K562 (cell line): ENCODE measurements around the gene PRUNE1. TPM values are rescaled to one million over a fixed set of nuclear protein-coding genes. Genes with fewer than 3 reads are reported as not detected.

Source experiments
- ADNP ChIP-seq: fragments of 200-800 bp; sonication (Bioruptor generic); IDR thresholded peaks from 2 replicates; pipeline ENCODE4 v1.6.1; 2016; ENCODE audit warnings: missing genetic modification characterization, missing compliant biosample characterization
- JUND ChIP-seq, 2 experiments: IDR thresholded peaks; 2 replicates in 1 of 2; 3 replicates in 1 of 2; pipeline ENCODE4 v1.6.1; 2011; ENCODE audit warnings: borderline replicate concordance in 2 of 2, low read depth in 2 of 2, low read length in 2 of 2, improper control_type of control experiment in 1 of 2, missing biosample characterization in 1 of 2, missing genetic modification characterization in 1 of 2, missing genetic modification reagents in 1 of 2
- YY1 ChIP-seq, 3 experiments: IDR thresholded peaks; 2 replicates each; pipeline ENCODE4 v1.6.1; 2011; ENCODE audit warnings: low read length in 2 of 3, mild to moderate bottlenecking in 2 of 3, moderate library complexity in 2 of 3, borderline replicate concordance in 1 of 3, control low read depth in 1 of 3, low read depth in 1 of 3; ENCODE audit not compliant: insufficient read depth in 3 of 3, insufficient replicate concordance in 2 of 3, control insufficient read depth in 1 of 3, insufficient read length in 1 of 3; ENCODE audit errors: extremely low read depth in 1 of 3
- polyA plus RNA-seq, 8 experiments: library from polyadenylated mRNA; depleted of rRNA in 4 of 8; stranded (reverse) in 5 of 8; unstranded in 3 of 8; fragments of >200 nt; fragmentation: Nextera tagmentation in 2 of 8; fragmentation: Illumina TruSeq in 1 of 8; extraction: Ambion mirVana in 2 of 8; extraction: Trizol in 1 of 8; gene quantifications; 2 replicates each; pipeline versions ENCODE4 v1.2.1 to v1.2.3, GENCODE V29; 2011 to 2014; ENCODE audit warnings: inconsistent platforms in 1 of 8, missing spikeins in 1 of 8
- total RNA-seq, 7 experiments: library from RNA; depleted of rRNA in 6 of 7; stranded (reverse); fragments of >200 nt in 6 of 7; fragmentation: Illumina TruSeq in 2 of 7; extraction: Trizol in 2 of 7; gene quantifications; 2 replicates each; pipeline versions ENCODE4 v1.2.1 to v1.2.3, GENCODE V29; 2011 to 2021; ENCODE audit warnings: low replicate concordance in 1 of 7
- TF ChIP-seq, protein P1 (sequence below): fragments of 450-650 bp; IDR thresholded peaks from 2 replicates; pipeline ENCODE4 v1.7.1; 2018; ENCODE audit warnings: mild to moderate bottlenecking, low read depth; ENCODE audit not compliant: partially characterized antibody
- TF ChIP-seq, protein P2 (sequence below): fragments of 200-800 bp; sonication (Bioruptor generic); IDR thresholded peaks from 2 replicates; pipeline ENCODE4 v1.6.1; 2017; ENCODE audit warnings: missing genetic modification characterization, missing compliant biosample characterization
- TF ChIP-seq, protein P3 (sequence below), 2 experiments: fragments of 450-650 bp; IDR thresholded peaks; 2 replicates each; pipeline ENCODE4 v1.6.1; 2016; ENCODE audit warnings: mild to moderate bottlenecking in 2 of 2, borderline replicate concordance in 1 of 2, low read depth in 1 of 2, moderate library complexity in 1 of 2
- TF ChIP-seq, protein P4 (sequence below): sonication (generic); formaldehyde crosslinking; IDR thresholded peaks from 2 replicates; pipeline ENCODE4 v1.8.1; 2023; ENCODE audit warnings: mild to moderate bottlenecking, missing genetic modification reagents

PRUNE1 gene
- total and polyA plus RNA-seq, 9 of the 15 experiments (the other 6 are each of a cell fraction or from before 2014, with no cell fraction given): 16.7 to 48.3 (median 26.2) TPM

GRCh38 chr1:151008244-151009205 is at the start of gene PRUNE1 (continued):
- TF ChIP-seq, protein P1, sequence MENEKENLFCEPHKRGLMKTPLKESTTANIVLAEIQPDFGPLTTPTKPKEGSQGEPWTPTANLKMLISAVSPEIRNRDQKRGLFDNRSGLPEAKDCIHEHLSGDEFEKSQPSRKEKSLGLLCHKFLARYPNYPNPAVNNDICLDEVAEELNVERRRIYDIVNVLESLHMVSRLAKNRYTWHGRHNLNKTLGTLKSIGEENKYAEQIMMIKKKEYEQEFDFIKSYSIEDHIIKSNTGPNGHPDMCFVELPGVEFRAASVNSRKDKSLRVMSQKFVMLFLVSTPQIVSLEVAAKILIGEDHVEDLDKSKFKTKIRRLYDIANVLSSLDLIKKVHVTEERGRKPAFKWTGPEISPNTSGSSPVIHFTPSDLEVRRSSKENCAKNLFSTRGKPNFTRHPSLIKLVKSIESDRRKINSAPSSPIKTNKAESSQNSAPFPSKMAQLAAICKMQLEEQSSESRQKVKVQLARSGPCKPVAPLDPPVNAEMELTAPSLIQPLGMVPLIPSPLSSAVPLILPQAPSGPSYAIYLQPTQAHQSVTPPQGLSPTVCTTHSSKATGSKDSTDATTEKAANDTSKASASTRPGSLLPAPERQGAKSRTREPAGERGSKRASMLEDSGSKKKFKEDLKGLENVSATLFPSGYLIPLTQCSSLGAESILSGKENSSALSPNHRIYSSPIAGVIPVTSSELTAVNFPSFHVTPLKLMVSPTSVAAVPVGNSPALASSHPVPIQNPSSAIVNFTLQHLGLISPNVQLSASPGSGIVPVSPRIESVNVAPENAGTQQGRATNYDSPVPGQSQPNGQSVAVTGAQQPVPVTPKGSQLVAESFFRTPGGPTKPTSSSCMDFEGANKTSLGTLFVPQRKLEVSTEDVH: peak; percentile 18
- TF ChIP-seq, protein P2, sequence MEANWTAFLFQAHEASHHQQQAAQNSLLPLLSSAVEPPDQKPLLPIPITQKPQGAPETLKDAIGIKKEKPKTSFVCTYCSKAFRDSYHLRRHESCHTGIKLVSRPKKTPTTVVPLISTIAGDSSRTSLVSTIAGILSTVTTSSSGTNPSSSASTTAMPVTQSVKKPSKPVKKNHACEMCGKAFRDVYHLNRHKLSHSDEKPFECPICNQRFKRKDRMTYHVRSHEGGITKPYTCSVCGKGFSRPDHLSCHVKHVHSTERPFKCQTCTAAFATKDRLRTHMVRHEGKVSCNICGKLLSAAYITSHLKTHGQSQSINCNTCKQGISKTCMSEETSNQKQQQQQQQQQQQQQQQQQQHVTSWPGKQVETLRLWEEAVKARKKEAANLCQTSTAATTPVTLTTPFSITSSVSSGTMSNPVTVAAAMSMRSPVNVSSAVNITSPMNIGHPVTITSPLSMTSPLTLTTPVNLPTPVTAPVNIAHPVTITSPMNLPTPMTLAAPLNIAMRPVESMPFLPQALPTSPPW (CRISPR knock-in tag): peak; percentile 69
- TF ChIP-seq, protein P3, sequence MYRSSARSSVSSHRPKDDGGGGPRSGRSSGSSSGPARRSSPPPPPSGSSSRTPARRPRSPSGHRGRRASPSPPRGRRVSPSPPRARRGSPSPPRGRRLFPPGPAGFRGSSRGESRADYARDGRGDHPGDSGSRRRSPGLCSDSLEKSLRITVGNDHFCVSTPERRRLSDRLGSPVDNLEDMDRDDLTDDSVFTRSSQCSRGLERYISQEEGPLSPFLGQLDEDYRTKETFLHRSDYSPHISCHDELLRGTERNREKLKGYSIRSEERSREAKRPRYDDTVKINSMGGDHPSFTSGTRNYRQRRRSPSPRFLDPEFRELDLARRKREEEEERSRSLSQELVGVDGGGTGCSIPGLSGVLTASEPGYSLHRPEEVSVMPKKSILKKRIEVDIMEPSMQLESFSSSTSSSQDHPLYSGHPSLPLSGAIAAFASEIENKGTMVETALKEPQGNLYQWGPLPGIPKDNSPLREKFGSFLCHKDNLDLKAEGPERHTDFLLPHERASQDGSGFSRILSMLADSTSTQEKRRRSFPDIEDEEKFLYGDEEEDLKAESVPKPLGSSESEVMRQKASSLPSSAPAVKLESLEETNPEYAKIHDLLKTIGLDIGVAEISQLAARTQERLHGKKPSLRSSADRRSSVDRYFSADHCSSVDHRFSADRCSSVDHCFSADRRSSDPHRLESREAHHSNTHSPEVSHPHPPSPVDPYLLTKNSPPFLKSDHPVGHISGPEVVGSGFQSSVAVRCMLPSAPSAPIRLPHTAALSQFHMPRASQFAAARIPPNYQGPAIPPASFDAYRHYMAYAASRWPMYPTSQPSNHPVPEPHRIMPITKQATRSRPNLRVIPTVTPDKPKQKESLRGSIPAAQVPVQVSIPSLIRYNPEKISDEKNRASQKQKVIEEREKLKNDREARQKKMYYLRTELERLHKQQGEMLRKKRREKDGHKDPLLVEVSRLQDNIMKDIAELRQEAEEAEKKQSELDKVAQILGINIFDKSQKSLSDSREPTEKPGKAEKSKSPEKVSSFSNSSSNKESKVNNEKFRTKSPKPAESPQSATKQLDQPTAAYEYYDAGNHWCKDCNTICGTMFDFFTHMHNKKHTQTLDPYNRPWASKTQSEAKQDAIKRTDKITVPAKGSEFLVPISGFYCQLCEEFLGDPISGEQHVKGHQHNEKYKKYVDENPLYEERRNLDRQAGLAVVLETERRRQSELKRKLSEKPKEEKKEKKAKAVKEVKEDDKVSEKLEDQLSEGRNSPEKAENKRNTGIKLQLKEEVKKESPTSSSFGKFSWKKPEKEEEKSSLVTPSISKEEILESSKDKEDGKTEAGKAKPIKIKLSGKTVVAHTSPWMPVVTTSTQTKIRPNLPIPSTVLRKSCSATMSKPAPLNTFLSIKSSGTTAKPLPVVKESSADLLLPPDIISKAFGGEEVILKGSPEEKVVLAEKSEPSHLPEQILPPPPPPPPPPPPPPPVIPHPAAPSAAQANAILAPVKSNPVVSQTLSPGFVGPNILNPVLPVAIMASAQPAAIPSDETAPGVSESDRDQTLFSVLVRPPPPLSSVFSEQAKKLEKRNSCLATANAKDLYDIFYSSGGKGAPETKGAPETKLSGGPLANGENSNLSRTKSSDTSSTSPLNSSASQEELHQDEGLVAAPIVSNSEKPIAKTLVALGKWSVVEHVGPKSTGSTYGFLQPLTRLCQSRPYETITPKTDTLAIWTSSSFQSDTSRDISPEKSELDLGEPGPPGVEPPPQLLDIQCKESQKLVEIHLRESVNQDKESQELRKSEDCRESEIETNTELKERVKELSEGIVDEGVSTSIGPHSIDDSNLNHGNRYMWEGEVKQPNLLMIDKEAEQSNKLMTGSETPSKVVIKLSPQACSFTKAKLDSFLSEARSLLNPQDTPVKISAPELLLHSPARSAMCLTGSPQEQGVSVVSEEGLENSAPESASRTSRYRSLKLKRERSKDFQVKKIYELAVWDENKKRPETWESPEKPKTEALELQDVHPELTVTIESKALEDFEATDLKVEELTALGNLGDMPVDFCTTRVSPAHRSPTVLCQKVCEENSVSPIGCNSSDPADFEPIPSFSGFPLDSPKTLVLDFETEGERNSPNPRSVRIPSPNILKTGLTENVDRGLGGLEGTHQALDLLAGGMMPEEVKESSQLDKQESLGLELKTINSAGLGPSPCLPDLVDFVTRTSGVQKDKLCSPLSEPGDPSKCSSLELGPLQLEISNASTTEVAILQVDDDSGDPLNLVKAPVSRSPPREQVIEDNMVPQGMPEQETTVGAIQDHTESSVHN (IDR thresholded peaks at IDR 0.05; ENCODE audit: borderline replicate concordance in 1 of 2, low read depth in 1 of 2): 0 out of 4 replicates have a peak, but pooled peaks of 1 of the 2 experiments have one; percentile 24
- TF ChIP-seq YY1 (IDR thresholded peaks at IDR 0.05; ENCODE audit: borderline replicate concordance in 1 of 3, control insufficient read depth in 1 of 3, extremely low read depth in 1 of 3, insufficient read depth in 3 of 3, insufficient read length in 1 of 3, insufficient replicate concordance in 2 of 3, low read depth in 1 of 3, low read length in 2 of 3): peak in 2 of 3 experiments; percentile 25 to 41
- peak; percentile 98 for TF ChIP-seq ADNP
- no peak for TF ChIP-seq JUND (IDR thresholded peaks at IDR 0.05; ENCODE audit: borderline replicate concordance, low read depth, low read length)
- no peak for TF ChIP-seq JUND (tag; IDR thresholded peaks at IDR 0.05; ENCODE audit: borderline replicate concordance, low read depth, low read length)
- TF ChIP-seq, protein P4, sequence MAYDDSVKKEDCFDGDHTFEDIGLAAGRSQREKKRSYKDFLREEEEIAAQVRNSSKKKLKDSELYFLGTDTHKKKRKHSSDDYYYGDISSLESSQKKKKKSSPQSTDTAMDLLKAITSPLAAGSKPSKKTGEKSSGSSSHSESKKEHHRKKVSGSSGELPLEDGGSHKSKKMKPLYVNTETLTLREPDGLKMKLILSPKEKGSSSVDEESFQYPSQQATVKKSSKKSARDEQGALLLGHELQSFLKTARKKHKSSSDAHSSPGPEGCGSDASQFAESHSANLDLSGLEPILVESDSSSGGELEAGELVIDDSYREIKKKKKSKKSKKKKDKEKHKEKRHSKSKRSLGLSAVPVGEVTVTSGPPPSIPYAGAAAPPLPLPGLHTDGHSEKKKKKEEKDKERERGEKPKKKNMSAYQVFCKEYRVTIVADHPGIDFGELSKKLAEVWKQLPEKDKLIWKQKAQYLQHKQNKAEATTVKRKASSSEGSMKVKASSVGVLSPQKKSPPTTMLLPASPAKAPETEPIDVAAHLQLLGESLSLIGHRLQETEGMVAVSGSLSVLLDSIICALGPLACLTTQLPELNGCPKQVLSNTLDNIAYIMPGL (CRISPR knock-in tag): peak; percentile 62; the same call in 1 of the 2 replicates
